CD4-positive, alpha-beta T cell (primary cell): ENCODE measurements around the gene CRYL1. TPM values are rescaled to one million over a fixed set of nuclear protein-coding genes. Genes with fewer than 3 reads are reported as not detected.

Experiments
- ATAC-seq: fragments of 200-7000 bp; cut with Tn5 transposase; one replicate; pipeline ENCODE4 v1.10.0; 2022; ENCODE audit warnings: mild to moderate bottlenecking; ENCODE audit not compliant: poor library complexity
- CTCF ChIA-PET: fragments of 350-600 bp; sonication (Branson Sonifier 250); formaldehyde crosslinking; loops from one replicate; lab custom pipeline; 2021; ENCODE audit warnings: antibody characterized with exemption, inconsistent platforms; lab: Charles Lee
- POLR2A ChIA-PET: fragments of 350-600 bp; sonication (Branson Sonifier 250); formaldehyde crosslinking; loops from one replicate; lab custom pipeline; 2021; ENCODE audit warnings: antibody characterized with exemption, inconsistent platforms; lab: Charles Lee
- DNase-seq, 14 experiments: peaks; one replicate each; pipeline ENCODE4 v3.0.0-alpha.2; 2013 to 2020; ENCODE audit warnings: mixed read lengths in 2 of 14
- H3K27ac ChIP-seq, 2 donors: one replicate each; pipeline versions ENCODE4 v1.5.1 to v1.7.0; 2013; ENCODE audit warnings: low read length in 2 of 2, low read depth in 1 of 2, mild to moderate bottlenecking in 1 of 2
- H3K27me3 ChIP-seq, 2 experiments: 1 replicate in 1 of 2; 2 replicates in 1 of 2; pipeline versions ENCODE4 v1.6.1 to v1.7.0; 2013; ENCODE audit warnings: low read length in 2 of 2, control low read depth in 1 of 2, mild to moderate bottlenecking in 1 of 2, moderate library complexity in 1 of 2; ENCODE audit not compliant: insufficient read depth in 2 of 2, control insufficient read depth in 1 of 2
- H3K36me3 ChIP-seq: one replicate; pipeline ENCODE4 v1.6.1; 2013; ENCODE audit warnings: low read length, control low read depth; ENCODE audit not compliant: insufficient read depth
- H3K4me1 ChIP-seq: one replicate; pipeline ENCODE4 v1.6.1; 2013; ENCODE audit warnings: low read length, control low read depth; ENCODE audit not compliant: insufficient read depth
- H3K4me3 ChIP-seq: one replicate; pipeline ENCODE4 v1.5.1; 2013; ENCODE audit warnings: mild to moderate bottlenecking, low read length, moderate library complexity
- H3K9me3 ChIP-seq, 2 experiments: 1 replicate in 1 of 2; 2 replicates in 1 of 2; pipeline versions ENCODE4 v1.6.1 to v1.7.0; 2013; ENCODE audit warnings: low read length in 2 of 2, mild to moderate bottlenecking in 2 of 2, control low read depth in 1 of 2, moderate library complexity in 1 of 2; ENCODE audit not compliant: control insufficient read depth in 1 of 2, insufficient read depth in 1 of 2
- H3K27ac Mint-ChIP-seq: one replicate; pipeline ENCODE4 v1.8.0; 2020; ENCODE audit warnings: mixed read lengths
- H3K27me3 Mint-ChIP-seq: one replicate; pipeline ENCODE4 v1.8.0; 2021; ENCODE audit warnings: mixed read lengths
- H3K36me3 Mint-ChIP-seq: one replicate; pipeline ENCODE4 v1.8.0; 2021; ENCODE audit warnings: low read depth, mixed read lengths
- H3K4me1 Mint-ChIP-seq: one replicate; pipeline ENCODE4 v1.8.0; 2021; ENCODE audit warnings: low read depth, mixed read lengths
- H3K4me3 Mint-ChIP-seq: one replicate; pipeline ENCODE4 v1.8.0; 2020; ENCODE audit warnings: mild to moderate bottlenecking, mixed read lengths
- H3K9me3 Mint-ChIP-seq: one replicate; pipeline ENCODE4 v1.8.0; 2020; ENCODE audit warnings: mixed read lengths
- CTCF ChIP-seq: fragments of 200-600 bp; IDR thresholded peaks from one replicate; pipeline ENCODE4 v1.8.0; 2022; ENCODE audit warnings: antibody characterized with exemption, mild to moderate bottlenecking
- intact Hi-C, 2 experiments: fragments of 100-400 bp; cut with DNase I in 1 of 2; cut with micrococcal nuclease in 1 of 2; formaldehyde crosslinking; loops; one replicate each; pipeline versions ENCODE4 v1.15.1 to v1.9.0; 2023 to 2025; cut with DNase I, micrococcal nuclease
- total RNA-seq, 174 experiments: library from RNA in 2 of 174; stranded (reverse) in 2 of 174; gene quantifications; one replicate each; pipeline ENCODE4 v1.2.3 and lab custom pipeline; 2021 to 2026

CRYL1 gene
- total RNA-seq, 2 experiments from 2014 or later: 7.9 to 8.0 TPM

GRCh38 chr13:20377720-20378119 is 147.9 kb downstream of the CRYL1 start:
- intact Hi-C loops: no loop called here
- no peak overlapping the region for H3K4me3 ChIP-seq
- H3K4me3 Mint-ChIP-seq: no peak overlapping the region
- no peak for DNase-seq
- no peaks in the 10 kb centered on the region for H3K4me1 ChIP-seq
- ChIA-PET CTCF (no interaction called here), POLR2A (no interaction called here)
- no peak for ATAC-seq
- TF ChIP-seq CTCF: no peak
- no peaks in the 10 kb centered on the region for H3K9me3 Mint-ChIP-seq
- H3K27ac Mint-ChIP-seq: no peak overlapping the region
- no peaks in the 10 kb centered on the region for H3K9me3 ChIP-seq
- H3K4me1 Mint-ChIP-seq: no peaks in the 10 kb centered on the region
- no peaks in the 10 kb centered on the region for H3K27me3 ChIP-seq
- no peak overlapping the region for H3K27ac ChIP-seq
- H3K36me3 ChIP-seq: no peaks in the 10 kb centered on the region
- H3K36me3 Mint-ChIP-seq: no peaks in the 10 kb centered on the region
- no peaks in the 10 kb centered on the region for H3K27me3 Mint-ChIP-seq

- Mint-ChIP-seq H3K27me3 (no peaks in the 10 kb centered on the region), H3K27ac (no peak overlapping the region), H3K9me3 (no peaks in the 10 kb centered on the region), H3K36me3 (no peaks in the 10 kb centered on the region), H3K4me3 (no peak overlapping the region), H3K4me1 (no peaks in the 10 kb centered on the region)
- no peaks in the 10 kb centered on the region for H3K36me3 ChIP-seq
- H3K27ac ChIP-seq: no peak overlapping the region
- CTCF ChIA-PET: no interaction called here
- DNase-seq (no peak), ATAC-seq (no peak)
- no peaks in the 10 kb centered on the region for H3K9me3 ChIP-seq
- intact Hi-C loops: no loop called here
- POLR2A ChIA-PET: no interaction called here
- H3K4me1 ChIP-seq: no peaks in the 10 kb centered on the region
- no peak for TF ChIP-seq CTCF
- H3K27me3 ChIP-seq: no peaks in the 10 kb centered on the region
- no peak overlapping the region for H3K4me3 ChIP-seq
These were observed 149.8 kb downstream of the CRYL1 start for GRCh38 chr13:20375871-20376270.

GRCh38 chr13:20373861-20374260 is 151.8 kb downstream of the CRYL1 start:
- H3K9me3 ChIP-seq: no peaks in the 10 kb centered on the region
- DNase-seq: no peak
- H3K36me3 ChIP-seq: no peaks in the 10 kb centered on the region
- no peaks in the 10 kb centered on the region for H3K27me3 ChIP-seq
- TF ChIP-seq CTCF: no peak
- ChIA-PET CTCF (no interaction called here), POLR2A (no interaction called here)
- H3K27me3 Mint-ChIP-seq: peaks cover 5% of the 10 kb centered on the region
- H3K4me3 ChIP-seq: no peak overlapping the region
- intact Hi-C loops: no loop called here
- no peak overlapping the region for H3K27ac Mint-ChIP-seq
- ATAC-seq: no peak
- H3K36me3 Mint-ChIP-seq: no peaks in the 10 kb centered on the region
- no peaks in the 10 kb centered on the region for H3K4me1 ChIP-seq
- H3K27ac ChIP-seq: no peak overlapping the region
- H3K9me3 Mint-ChIP-seq: no peaks in the 10 kb centered on the region
- H3K4me3 Mint-ChIP-seq: no peak overlapping the region
- no peaks in the 10 kb centered on the region for H3K4me1 Mint-ChIP-seq
